Midbrain (tissue), 1 donor: Measurements from ENCODE around the gene NUDT14.

Source experiments
- DNase-seq: peaks from one replicate; lab custom pipeline; 2025; lab: John Stamatoyannopoulos, UW

Gene NUDT14

DNA sequence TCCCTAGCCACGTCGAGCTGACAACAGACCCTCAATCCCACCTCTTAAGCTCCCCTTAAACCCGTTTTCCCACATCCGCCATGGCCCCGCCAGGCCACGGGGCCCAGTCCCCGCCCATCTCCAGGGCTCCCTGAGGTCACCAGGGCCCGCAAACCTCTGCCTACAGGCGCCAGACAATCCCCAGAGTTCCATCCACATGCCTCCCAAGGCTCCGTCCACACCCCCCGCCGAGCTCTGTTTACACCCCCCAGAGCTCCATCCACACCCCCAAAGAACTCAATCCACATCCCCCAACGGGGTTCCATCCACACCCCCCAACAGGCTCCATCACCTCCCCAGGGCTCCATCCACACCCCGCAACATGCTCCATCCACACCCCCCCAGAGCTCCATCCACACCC is 21.8 kb downstream of the NUDT14 start:
- no peak for DNase-seq

DNA sequence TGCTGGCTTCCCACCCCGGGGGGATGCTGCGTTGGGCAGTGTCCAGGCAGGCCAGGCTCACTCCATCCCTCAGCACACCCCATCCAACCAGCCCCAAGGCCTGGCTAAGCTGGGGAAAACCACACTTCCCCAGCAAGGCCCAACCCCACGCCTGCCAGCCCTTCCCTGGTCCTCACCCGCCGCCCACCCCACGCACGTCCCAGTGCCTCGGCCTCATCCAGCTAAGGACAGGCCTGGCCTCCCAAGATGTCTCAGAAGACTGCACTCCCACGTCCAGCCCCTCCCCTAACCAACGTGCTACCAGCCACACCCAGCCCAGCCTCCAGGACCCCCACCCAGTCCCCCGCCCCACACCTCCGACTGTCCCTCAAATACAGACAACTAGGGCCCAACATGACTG is 22.3 kb downstream of the NUDT14 start:
- DNase-seq = no peak

DNA sequence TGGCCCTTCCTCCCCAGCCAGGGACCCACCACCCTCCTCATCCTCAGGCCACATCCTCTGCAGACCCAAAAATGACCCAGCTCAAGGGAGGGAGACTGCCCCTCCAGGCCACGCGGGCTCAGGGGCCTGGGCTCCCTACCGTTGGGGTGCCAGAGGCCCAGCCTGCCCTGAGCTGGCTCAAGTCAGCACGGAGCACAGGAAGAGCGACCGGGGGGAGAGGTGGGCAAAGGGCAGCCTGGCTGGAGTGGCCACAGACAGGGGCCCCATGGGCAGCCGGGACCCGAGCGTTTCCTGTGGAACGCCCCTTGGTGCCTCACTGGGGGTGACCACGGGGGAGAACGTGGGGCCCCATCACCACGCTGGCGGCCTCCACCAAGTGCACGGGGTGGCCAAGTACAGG is 23.2 kb downstream of the NUDT14 start:
- no peak for DNase-seq

GRCh38 chr14:105156414-105157375 is 24.4 kb downstream of the NUDT14 start:
- no peak for DNase-seq

DNA sequence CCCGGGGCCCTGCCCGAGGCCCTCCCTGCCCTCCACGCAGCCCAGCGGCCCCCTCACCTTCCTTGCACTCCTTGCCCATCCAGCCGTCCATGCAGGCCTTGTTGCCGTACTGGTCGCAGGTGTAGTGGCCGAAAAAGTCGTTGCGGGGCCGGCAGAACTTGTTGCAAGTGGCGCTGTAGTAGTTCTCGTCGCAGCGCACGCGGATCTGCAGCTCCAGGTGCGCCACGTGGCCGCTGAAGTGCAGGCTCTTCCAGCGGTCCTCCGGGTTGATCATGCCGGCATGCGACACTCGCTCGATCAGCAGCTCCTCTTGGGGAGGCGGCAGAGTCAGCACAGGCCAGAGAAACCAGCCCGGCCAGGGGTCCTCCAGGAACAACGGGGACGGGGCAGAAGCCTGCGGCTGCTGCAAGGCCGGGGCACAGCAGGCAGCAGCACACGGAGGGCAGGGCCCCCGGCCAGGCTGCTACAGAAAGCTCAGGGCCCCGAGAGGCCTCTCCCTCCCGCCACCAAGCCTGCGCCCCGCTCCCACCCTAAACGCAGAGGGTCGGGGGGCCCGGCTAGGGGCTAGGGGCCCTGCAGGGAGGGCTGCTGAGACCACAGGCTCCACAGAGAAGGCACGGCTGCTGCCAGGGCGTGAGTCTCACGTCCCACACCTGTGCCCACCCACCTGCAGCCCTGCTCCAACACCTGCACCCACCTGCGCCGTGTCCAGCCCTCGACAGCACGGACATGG is 25.3 kb downstream of the NUDT14 start:
- DNase-seq = no peak

GRCh38 chr14:105155071-105155651 is 26.0 kb downstream of the NUDT14 start:
- DNase-seq = no peak

DNA sequence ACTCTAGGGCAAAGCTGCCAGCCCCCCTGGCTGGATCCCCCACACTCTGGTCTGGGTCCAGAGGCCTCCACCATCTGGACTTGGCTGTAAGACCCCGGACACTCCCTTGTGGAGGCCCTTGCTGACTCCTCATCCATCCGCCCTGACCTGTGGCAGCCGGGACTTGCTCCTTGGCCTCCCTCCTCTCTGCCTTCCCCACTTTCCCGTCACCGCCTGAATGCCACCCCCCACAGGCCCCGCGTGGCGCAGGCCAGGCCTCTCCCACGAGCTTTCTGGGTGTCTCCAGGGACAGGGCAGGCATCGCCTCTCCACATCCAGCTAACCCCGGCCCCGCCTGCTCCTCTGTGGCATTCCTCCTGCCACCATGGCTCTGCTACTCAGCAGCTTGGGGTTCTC is 26.6 kb downstream of the NUDT14 start:
- DNase-seq = no peak

- no peak for DNase-seq
These were observed 27.2 kb downstream of the NUDT14 start for GRCh38 chr14:105153739-105154475.

DNA sequence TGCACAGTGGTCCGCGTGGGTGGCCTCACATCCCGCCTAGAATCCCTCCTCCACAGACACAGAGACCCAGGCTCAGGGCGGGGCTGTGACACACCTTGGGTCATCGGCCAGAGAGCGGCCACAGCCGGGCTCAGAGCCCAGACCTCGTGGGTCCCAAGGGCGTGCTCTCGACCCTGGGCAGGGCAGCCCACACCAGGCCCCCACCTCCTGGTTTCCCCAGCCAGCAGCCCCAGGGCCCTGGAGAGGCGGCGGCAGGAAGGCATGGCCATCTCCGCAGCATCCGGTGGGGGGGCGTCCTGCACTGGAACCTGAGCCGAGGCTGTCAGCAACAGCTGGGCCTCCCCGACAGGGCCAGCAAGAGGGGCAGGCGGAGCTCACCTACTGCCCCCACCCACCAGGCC is 27.8 kb downstream of the NUDT14 start:
- no peak for DNase-seq

DNA sequence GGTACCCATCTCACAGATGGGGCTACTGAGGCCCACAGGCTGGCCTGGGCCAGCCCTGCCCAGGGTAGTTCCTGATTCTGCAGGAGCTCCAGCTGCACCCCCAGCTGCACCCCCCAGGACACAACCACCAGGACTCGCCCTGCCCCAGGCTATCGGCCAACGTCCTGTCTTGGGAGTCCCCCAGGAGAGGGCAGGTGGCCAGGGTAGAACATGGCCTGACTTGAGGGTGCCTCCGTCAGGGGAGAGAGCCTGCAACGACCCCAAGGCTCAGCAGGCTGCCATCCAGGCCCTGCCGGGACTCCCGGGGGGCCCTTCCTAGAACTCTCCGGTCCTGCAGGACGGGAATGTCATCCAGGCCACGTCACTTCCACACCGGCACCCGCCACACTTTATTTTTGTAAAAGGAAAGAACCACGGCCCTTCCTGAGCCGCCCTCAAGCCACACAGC is 28.3 kb downstream of the NUDT14 start:
- DNase-seq = no peak

DNA sequence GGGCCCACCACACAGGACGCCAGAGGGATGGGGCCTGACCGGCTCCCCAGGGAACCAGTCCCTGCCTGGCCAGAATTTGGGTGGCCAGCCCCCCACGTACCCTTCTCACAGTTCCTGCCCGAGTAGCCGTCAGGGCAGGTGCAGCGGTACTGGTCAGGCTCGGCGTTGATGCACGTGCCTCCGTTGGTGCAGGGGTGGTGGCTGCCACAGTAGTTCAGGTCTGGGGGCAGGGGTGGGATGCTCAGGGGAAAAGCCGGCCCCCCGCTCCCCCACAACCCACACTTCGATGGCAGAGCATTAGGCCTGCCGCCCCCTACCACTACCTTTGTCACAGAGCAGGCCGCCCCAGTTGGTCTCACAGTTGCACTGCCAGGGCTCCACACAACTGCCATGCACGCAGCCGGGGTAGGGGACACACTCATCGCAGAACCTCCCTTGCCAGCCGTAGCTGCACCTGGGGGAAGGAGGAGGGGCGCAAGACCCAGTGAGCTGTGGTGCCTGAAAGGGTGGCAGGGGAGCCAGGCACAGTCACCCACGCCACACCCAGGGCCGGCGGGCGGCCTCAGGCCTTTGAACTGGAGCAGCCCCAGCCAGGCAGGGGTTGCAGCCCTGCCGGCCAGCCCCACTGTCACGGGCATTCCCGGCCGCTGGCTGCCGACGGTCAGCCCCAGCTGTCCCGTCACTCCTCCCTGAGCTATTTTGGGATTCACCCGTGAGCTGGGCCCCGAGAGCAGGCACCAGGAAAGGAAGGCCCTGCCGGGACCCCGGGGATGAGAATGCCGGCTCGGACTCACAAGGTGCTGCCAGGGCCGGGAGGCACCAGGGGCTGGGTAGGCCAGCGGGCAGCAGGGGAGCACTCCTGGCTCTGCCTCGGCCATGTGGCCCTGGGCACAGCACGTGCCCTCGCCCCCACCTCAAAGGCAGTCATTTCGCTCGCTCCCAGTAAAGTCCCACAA is 29.0 kb downstream of the NUDT14 start:
- no peak for DNase-seq

- no peak for DNase-seq
These were observed 29.9 kb downstream of the NUDT14 start for GRCh38 chr14:105151084-105151837.

DNA sequence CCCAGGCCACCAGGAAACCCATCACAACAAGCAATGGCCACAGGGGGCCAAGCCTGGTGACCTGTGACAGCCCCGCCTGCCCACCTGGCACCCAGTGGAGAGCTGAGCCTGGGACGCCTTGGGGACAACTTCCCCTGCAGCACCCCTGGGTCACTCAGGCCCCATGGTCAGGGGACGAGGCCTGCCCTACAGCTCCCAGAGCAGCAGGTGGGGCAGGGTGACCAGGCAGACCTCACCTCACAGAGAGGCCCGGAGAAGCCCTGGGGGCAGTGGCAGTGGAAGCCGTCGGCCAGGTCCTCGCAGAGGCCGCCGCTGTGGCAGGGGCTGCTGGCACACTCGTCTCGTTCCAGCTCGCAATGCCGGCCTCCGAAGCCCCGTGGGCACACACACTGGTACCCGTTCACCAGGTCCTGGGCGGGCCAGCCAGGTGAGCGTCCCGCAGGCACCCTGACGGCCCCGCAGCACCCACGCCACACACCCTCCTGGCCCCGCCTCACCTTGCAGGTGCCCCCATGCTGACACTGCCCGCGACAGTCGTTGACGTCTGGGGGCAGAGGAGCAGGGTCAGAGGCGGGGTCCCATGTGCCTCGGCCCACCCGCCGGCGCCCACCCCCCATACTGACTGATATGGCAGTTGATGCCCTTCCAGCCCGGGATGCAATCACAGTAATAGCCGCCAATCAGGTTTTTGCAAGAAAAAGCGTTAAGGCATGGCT is 30.6 kb downstream of the NUDT14 start:
- DNase-seq = no peak

DNA sequence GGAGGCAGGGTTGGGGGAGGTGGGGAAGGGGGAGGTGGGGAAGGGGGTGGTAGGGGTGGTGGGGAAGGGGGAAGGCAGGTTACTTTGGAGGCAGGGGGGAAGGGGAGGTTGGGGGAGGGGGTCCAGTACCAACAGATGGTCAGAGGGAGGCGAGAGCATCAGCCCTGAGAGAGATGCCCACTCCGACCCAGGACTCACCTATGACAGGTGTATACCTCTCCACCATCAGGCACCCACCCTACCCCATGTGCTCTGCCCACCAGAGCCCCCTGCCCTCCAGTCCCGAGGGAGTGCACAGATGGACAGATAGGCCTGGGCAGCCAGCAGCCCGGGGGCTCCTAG is 31.1 kb downstream of the NUDT14 start:
- DNase-seq = no peak

- DNase-seq = no peak
These were observed 31.8 kb downstream of the NUDT14 start for GRCh38 chr14:105149146-105149781.

GRCh38 chr14:105148604-105149145 is 32.4 kb downstream of the NUDT14 start:
- no peak for DNase-seq

DNA sequence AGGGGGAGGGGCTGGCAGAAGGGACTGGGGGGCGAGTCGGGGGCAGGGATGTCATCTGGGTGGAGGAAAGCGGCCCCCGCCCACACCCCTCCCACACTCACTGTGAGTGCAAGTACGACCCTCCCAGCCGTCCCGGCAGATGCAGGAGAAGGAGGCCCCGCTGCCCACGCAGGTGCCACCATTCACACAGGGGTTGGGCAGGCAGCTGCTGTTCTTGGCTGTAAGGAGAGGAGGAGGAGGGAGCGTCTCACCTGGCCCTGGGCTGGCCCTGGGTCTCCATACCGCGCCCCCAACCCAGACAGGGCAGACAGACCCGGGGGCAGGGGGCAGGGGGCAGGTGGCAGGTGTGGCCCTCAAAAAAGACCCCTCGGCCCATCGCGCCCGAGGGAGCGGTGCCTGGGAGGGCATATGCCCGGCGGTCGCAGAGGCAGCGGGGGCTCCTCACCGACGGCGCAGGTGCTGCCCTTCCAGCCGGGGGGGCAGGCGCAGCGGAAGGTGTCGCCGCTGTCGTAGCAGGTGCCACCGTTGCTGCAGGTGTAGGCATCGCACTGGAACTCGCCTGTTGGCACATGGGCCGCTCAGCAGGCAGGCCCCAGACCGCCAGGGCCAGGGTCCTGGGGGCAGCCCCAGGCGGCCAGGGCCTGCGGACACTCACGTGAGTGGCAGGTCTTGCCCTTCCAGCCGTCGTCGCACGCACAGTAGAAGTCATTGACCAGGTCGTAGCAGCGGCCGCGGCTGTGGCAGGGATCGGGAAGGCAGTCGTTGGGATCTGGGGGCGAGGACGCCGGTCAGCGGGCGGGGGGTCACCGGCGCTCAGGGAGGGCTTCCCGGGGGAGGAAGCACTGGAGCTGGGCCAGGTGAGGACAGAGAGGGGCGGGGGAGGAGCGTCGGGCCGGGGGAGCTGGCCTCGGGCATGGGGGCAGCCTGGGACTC is 33.2 kb downstream of the NUDT14 start:
- no peak for DNase-seq
